ENCODE results near the gene EEF1AKMT4. TPM values are rescaled to one million over a fixed set of nuclear protein-coding genes. Genes with fewer than 3 reads are reported as not detected.

EEF1AKMT4 gene
- total and polyA plus RNA-seq, 10 of the 15 experiments (the other 5 are each of a cell fraction or from before 2014, with no cell fraction given) = 7.5 to 26.8 (median 18.3) TPM

DNA sequence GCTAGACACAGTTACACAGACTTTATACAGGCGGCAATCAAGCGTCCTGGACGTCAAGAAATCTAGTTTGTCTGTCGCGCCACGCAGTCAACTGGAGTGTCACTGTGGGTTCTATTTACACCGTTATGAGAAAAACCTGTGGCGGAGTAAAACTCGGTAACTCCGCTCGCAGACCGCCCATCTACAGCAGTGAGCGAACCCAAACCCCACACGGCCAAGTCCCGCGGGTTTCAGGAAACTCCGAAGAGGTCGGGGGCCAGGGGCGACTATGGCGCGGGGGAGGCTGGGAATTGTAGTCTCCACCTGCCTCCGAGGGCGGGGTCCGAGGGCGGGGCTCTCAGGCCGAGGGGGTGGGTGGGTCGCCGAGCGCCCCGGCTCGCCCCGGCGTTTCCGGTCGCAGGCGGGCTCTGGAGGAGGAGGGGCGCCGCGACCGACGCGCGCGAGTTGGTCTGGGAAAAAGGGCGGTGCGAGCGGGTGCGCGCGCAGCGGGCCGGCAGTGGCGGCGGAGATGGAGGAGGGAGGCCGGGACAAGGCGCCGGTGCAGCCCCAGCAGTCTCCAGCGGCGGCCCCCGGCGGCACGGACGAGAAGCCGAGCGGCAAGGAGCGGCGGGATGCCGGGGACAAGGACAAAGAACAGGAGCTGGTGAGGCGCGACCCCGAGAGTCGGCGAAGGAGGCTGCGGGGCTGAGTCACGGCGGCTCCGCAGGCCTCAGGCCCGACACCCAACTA lies 49.5 kb downstream of the EEF1AKMT4 start, which contains the start of gene PSMD2 (continued):
- TF ChIP-seq ZBTB40 (IDR thresholded peaks at IDR 0.05; ENCODE audit: borderline replicate concordance) (0 out of 2 replicates have a peak, but pooled peaks have one; percentile 57), TARDBP (IDR thresholded peaks at IDR 0.05; ENCODE audit: borderline replicate concordance) (no peak; the same call in 1 of the 2 replicates), ZBTB11 (CRISPR knock-in tag; IDR thresholded peaks at IDR 0.05) (no peak), SMAD1 (IDR thresholded peaks at IDR 0.05; ENCODE audit: low read depth, partially characterized antibody) (peak; percentile 34), SMC3 (IDR thresholded peaks at IDR 0.05; ENCODE audit: borderline replicate concordance, low read length) (no peak), NKRF (conservative IDR thresholded peaks at IDR 0.05) (peak; percentile 89), HDAC2 (IDR thresholded peaks at IDR 0.05) (no peak), GATAD2B (conservative IDR thresholded peaks at IDR 0.05; ENCODE audit: low read depth) (peak; percentile 70; the same call in 1 of the 2 replicates), RELB (IDR thresholded peaks at IDR 0.05; ENCODE audit: low read depth) (0 out of 2 replicates have a peak, but pooled peaks have one; percentile 8), NRF1 (conservative IDR thresholded peaks at IDR 0.05; ENCODE audit: low read depth, low read length) (peak; percentile 45; the same call in 1 of the 2 replicates), SREBF2 (IDR thresholded peaks at IDR 0.05; ENCODE audit: low read length) (no peak), NR2C1 (IDR thresholded peaks at IDR 0.05) (peak; percentile 95), KDM1A (IDR thresholded peaks at IDR 0.05; ENCODE audit: borderline replicate concordance) (no peak), MTA2 (IDR thresholded peaks at IDR 0.05; ENCODE audit: low read depth) (no peak), STAT1 (conservative IDR thresholded peaks at IDR 0.05) (no peak)
- TF ChIP-seq, protein P1, sequence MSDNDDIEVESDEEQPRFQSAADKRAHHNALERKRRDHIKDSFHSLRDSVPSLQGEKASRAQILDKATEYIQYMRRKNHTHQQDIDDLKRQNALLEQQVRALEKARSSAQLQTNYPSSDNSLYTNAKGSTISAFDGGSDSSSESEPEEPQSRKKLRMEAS (IDR thresholded peaks at IDR 0.05; ENCODE audit: low read depth, low read length) = peak; percentile 49; the same call in 1 of the 2 replicates
- TF ChIP-seq, protein P2, sequence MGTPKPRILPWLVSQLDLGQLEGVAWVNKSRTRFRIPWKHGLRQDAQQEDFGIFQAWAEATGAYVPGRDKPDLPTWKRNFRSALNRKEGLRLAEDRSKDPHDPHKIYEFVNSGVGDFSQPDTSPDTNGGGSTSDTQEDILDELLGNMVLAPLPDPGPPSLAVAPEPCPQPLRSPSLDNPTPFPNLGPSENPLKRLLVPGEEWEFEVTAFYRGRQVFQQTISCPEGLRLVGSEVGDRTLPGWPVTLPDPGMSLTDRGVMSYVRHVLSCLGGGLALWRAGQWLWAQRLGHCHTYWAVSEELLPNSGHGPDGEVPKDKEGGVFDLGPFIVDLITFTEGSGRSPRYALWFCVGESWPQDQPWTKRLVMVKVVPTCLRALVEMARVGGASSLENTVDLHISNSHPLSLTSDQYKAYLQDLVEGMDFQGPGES (IDR thresholded peaks at IDR 0.05) = no peak
